Left ventricle myocardium inferior (tissue), 1 donor: Measurements from ENCODE around the gene HNRNPUL1. TPM values are rescaled to one million over a fixed set of nuclear protein-coding genes. Genes with fewer than 3 reads are reported as not detected.

Source experiments
- DNase-seq: peaks from one replicate; pipeline ENCODE4 v3.0.0-alpha.2; 2020
- H3K27ac ChIP-seq: fragments of 200-600 bp; replicated peaks from 2 replicates; pipeline ENCODE4 v1.8.0; 2021
- H3K27me3 ChIP-seq: fragments of 200-600 bp; 2 replicates; pipeline ENCODE4 v1.8.0; 2021; ENCODE audit warnings: low read depth
- H3K36me3 ChIP-seq: fragments of 200-600 bp; 2 replicates; pipeline ENCODE4 v1.8.0; 2021
- H3K4me1 ChIP-seq: fragments of 200-600 bp; 2 replicates; pipeline ENCODE4 v1.8.0; 2021
- H3K4me3 ChIP-seq: fragments of 200-600 bp; 2 replicates; pipeline ENCODE4 v1.8.0; 2021; ENCODE audit warnings: mild to moderate bottlenecking, moderate library complexity
- H3K9me3 ChIP-seq: fragments of 200-600 bp; replicated peaks from 2 replicates; pipeline ENCODE4 v1.8.0; 2021
- intact Hi-C: fragments of 100-400 bp; cut with micrococcal nuclease; formaldehyde crosslinking; loops from one replicate; pipeline ENCODE4 v1.11.0; 2022
- total RNA-seq: library from RNA; stranded (reverse); fragmentation: NEBNext Ultra II Directional; extraction: Animal tissue kit (Norgen Biotek cat#: 25700); gene quantifications from one replicate; pipeline ENCODE4 v1.2.1, GENCODE V29; 2021
- TF ChIP-seq, protein P1 (sequence below): fragments of 200-600 bp; IDR thresholded peaks from 2 replicates; pipeline ENCODE4 v1.8.0; 2021; ENCODE audit warnings: antibody characterized with exemption, mild to moderate bottlenecking, borderline replicate concordance
- donor health status: DM: no; HTN: yes; CAD: no; lungs with severe emphysema.

HNRNPUL1 gene
- total RNA-seq, 1 donor from 2014 or later: 103 TPM

DNA sequence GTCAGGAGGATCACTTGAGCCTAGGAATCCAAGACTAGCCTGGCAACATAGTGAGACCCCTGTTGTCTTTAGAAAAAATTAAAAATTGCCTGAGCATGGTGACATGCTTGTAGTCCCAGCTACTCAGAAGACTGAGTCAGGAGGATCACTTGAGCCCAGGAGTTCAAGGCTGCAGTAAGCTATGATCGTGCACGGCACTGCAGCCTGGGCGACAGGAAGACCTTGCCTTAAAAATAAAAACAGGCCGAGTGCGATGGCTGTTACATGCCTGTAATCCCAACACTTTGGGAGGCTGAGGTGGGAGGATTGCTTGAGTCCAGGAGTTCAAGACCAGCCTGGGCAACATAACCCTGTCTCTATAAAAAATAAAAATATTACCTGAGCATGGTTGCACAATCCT lies 5.4 kb downstream of the HNRNPUL1 start:
- Histone ChIP-seq H3K9me3 (no peaks in the 10 kb centered on the region), H3K27me3 (no peaks in the 10 kb centered on the region), H3K36me3 (peaks cover 70% of the 10 kb centered on the region), H3K4me1 (peaks cover 33% of the 10 kb centered on the region), H3K4me3 (no peak overlapping the region), H3K27ac (no peak overlapping the region)
- no peak for DNase-seq
- TF ChIP-seq, protein P1, sequence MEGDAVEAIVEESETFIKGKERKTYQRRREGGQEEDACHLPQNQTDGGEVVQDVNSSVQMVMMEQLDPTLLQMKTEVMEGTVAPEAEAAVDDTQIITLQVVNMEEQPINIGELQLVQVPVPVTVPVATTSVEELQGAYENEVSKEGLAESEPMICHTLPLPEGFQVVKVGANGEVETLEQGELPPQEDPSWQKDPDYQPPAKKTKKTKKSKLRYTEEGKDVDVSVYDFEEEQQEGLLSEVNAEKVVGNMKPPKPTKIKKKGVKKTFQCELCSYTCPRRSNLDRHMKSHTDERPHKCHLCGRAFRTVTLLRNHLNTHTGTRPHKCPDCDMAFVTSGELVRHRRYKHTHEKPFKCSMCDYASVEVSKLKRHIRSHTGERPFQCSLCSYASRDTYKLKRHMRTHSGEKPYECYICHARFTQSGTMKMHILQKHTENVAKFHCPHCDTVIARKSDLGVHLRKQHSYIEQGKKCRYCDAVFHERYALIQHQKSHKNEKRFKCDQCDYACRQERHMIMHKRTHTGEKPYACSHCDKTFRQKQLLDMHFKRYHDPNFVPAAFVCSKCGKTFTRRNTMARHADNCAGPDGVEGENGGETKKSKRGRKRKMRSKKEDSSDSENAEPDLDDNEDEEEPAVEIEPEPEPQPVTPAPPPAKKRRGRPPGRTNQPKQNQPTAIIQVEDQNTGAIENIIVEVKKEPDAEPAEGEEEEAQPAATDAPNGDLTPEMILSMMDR: no peak
- intact Hi-C loops: no loop called here

DNA sequence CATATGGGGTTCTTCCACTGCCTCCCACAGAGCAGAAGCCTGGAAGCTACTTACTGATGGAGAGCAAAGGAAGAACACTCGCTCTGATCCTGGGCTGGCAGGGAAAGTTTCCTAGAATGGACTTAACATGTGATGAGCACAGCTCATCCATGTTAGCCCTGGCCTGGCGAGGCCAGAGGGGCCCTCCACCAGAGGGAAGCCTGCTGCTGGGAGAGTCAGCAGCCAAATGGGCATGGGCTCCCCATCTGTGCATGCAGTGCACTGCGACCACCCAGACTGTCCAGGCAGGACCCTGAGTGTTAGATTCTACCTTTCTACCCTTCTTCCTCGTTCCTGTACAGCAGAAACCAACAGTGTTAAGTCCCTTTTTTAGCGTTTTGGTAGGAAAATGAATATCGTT lies 8.9 kb downstream of the HNRNPUL1 start:
- no peak overlapping the region for H3K27ac ChIP-seq
- TF ChIP-seq, protein P1: no peak
- intact Hi-C loops: no loop called here
- no peak overlapping the region for H3K4me3 ChIP-seq
- H3K9me3 ChIP-seq: no peaks in the 10 kb centered on the region
- H3K27me3 ChIP-seq: no peaks in the 10 kb centered on the region
- no peaks in the 10 kb centered on the region for H3K4me1 ChIP-seq
- H3K36me3 ChIP-seq: peaks cover 100% of the 10 kb centered on the region
- no peak for DNase-seq

DNA sequence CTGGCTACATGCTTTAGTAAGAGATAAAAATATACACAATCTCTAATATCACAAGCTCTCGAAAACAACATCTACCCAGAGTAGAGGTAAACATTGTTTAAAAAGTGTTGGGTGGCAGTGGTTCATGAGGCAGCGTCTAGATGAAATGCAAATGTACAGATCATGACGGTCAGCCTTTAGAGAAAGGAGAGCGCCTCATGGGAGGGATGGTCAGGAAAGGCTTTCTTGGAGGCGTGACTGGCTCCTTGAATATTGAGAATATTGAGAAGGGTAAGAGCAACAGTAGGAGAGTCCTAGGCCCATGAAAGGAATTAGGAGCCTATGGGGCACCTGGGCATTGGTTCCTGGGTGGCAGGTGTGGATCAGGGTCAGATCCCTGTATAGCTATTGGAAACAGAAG lies 10.6 kb downstream of the HNRNPUL1 start:
- H3K27ac ChIP-seq: no peak overlapping the region
- H3K4me1 ChIP-seq: no peaks in the 10 kb centered on the region
- no peak for DNase-seq
- intact Hi-C loops: no loop called here
- no peaks in the 10 kb centered on the region for H3K9me3 ChIP-seq
- no peaks in the 10 kb centered on the region for H3K27me3 ChIP-seq
- TF ChIP-seq, protein P1: no peak
- H3K4me3 ChIP-seq: no peak overlapping the region
- peaks cover 100% of the 10 kb centered on the region for H3K36me3 ChIP-seq

DNA sequence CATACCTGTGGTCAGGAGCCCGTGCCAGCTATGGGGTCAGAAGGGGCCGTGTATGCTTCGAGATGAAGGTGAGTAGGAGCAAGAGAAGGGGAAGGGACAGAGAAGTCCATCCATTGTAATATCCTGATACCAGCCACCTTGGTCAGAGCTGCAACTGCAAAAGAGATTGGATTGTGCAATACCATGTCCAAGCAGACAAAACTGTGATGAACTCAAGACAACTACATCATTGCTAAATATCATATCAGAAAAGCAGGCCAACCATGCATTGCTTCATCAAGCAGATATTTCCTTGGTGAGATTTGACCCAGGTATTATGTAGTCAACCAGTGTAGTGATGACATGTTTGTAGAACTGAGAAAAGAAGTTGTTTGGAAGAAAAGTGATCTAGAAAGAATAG lies 12.1 kb downstream of the HNRNPUL1 start:
- Histone ChIP-seq H3K27ac (no peak overlapping the region), H3K27me3 (no peaks in the 10 kb centered on the region), H3K4me1 (no peaks in the 10 kb centered on the region), H3K9me3 (no peaks in the 10 kb centered on the region), H3K4me3 (no peak overlapping the region), H3K36me3 (peaks cover 100% of the 10 kb centered on the region)
- no peak for DNase-seq
- TF ChIP-seq, protein P1: no peak
- intact Hi-C loops: no loop called here

DNA sequence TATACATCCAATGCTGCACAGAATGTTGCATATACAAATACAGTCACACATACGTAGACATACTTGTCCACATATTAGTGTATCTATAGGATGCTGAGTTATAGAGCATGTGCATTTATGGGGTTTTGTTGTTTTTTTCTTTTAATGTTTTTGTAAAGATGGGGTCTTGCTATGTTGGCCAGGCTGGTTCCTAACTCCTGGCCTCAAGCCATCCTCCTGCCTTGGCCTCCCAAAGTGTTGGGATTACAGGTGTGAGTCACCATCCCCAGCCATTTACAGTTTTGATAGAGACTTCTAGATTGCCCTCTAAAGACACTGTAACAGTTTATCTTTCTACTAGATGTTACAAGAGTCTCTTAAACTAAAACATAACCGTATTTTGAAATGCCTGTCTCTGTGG lies 14.3 kb downstream of the HNRNPUL1 start:
- Histone ChIP-seq H3K4me1 (no peaks in the 10 kb centered on the region), H3K27me3 (no peaks in the 10 kb centered on the region), H3K27ac (no peak overlapping the region), H3K36me3 (peaks cover 98% of the 10 kb centered on the region), H3K4me3 (no peak overlapping the region), H3K9me3 (no peaks in the 10 kb centered on the region)
- intact Hi-C loops: no loop called here
- TF ChIP-seq, protein P1: no peak
- DNase-seq: no peak
